NCI-H460 (cell line): ENCODE measurements around the gene RIT2. TPM values are rescaled to one million over a fixed set of nuclear protein-coding genes. Genes with fewer than 3 reads are reported as not detected.

ENCODE experiments used
- DNase-seq: peaks from one replicate; pipeline ENCODE4 v3.0.0-alpha.2; 2016; ENCODE audit warnings: low read depth; ENCODE audit errors: extremely low read depth
- total RNA-seq: library from RNA; depleted of rRNA; stranded (reverse); fragments of >200 nt; shearing (Covaris generic); gene quantifications from 2 replicates; pipeline ENCODE4 v1.2.3, GENCODE V29; 2014

RIT2 gene
- total RNA-seq, 1 experiment from 2014 or later = not detected

DNA sequence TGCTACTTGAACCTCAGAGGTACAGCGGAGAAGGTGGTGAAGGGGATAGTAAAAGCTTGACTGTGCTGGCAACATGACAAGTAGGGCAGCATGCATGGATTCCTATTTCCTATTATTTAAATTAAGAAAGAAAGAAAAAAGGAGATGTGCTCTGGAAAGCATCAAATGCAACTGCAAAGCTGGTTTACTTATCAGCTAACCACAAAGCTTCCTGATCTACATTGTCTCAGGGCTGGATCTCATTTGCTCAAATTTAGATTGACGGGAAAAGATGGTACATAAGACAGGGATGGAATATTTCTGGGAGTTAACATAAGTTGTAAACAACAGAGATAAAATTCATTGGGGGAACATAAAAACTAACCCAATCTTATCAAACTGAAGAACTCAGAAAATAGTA is 178.0 kb downstream of the RIT2 start:
- DNase-seq = no peak

DNA sequence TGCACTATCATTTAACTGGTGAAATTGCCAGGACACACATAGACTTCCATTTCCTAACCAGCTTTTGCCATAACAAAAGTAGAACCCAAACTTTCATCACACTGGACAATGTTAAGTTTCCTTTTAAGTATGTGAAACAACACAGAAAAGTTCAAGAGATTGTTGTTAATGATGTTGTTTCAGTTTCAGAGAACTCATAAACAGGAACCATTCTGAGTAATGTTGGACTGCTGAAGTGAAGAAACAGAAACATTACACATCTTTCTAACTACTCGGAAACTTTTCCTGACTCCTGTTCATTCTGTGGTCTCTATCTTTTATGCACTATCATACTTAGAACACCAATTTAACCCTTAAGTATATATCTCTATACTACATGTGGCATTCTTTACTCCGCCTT is 179.2 kb downstream of the RIT2 start:
- no peak for DNase-seq

DNA sequence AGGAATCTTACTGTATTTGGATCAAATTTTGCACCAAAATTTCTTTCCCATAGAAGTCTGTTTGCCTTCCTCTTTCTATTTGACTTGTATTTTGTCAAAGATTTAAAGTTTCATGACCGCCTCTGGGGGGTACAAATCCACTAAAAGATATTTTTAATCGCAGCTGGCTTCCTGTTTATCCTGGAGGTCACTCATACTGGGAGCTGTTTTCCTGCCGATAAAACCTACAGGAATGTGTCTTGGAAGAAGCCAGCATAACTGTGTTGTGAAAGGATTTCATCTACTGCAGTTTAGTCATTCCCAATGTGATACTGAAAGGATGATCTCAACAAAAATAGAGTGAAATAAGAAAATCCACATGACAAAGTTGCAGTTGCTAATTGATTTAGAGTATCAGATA is 184.0 kb downstream of the RIT2 start:
- DNase-seq = no peak

DNA sequence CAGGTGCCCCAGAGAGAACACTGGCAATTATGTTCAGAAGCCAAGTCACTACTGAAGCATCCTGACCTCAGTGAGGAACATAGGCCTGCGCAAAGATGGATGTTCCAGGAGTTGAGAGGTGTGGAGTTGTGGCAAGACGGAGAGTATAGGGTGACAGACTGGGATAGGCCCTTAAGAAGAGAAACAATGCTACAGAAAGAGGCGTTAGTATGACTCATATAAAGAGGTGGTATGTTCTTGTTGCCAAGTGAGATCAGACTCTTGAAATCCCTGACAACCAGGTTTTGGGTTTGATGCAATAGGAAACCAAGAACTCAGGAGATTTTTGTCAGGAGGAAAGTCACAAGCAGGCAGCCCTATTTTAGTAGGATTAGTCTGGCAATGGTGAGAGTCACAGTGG is 185.6 kb downstream of the RIT2 start:
- no peak for DNase-seq

DNA sequence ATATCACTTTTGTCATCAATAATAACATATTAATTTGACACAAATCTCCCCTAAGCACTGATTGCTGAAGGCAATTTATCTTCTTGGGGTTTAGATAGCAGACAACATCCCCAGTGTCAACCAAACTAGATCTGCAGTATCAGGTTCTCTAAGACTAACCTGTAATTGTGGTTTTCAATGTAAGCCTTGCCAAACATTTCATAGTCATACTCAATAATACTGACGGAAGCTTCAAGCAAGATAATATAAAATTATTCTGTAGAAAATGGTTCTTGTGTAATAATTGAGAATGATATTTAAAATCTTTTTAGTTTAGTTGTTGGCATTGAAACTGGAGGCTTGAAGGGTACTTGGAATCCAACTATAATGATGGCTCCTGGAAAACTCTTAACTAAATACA is 186.3 kb downstream of the RIT2 start:
- no peak for DNase-seq

DNA sequence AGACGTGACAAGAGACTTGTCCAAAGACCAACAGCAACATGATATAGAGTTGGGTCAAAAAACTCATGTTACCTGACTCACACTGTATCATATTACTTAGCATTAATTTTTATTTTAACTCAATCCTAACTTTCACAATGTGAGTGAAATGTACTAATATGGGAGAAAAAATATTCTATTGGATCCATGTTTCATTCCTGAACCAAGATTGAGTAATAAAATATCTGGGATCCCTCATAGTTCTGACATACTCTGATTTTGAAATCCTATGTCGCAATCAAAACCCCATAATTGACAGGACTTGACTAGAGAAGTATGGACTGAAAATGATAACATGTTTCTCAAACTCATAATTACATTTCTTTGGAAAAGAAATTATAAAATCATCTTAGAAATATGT is 190.4 kb downstream of the RIT2 start:
- no peak for DNase-seq

DNA sequence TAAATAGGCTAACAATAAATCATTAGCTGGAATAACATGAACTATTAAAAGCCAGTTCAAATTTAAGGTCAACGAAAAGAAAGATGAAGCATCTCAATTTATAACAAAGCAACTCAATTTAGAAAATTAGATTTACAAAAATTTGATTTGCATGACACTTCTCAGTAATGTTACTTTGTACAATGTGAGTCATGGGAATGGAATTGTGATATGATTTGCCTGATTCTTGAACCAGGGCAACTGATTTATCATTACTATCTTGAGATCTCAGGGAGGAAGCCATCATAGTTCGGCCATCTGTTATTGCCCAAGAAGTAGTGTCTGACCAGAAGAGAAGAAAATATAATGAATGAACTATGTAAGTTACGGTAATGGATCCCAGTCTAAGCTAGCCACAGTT is 193.1 kb downstream of the RIT2 start:
- DNase-seq = no peak

DNA sequence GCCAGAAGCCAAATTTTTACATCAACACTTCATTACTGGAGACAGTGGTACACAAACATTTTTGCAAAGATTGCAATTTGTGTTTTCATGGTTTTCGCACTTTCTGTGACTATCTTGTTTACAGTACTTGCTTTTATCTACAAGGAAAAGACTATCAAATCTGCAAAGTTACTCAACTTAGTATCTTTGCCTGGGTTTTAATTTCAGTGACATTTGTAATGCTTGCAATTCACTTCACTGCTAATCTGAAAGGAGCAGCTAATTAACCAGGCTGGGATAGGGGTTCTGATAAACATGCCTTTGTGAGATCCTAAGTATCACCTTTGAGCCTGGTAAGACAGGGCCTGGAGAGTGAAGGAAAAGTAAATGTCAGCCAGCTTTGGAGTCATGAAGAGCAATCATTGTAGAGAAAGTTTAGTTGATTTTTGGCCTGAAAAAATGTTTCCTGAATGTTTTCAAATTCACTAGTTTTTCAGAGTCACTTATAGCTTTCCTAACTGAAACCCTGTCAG is 194.2 kb downstream of the RIT2 start:
- no peak for DNase-seq

DNA sequence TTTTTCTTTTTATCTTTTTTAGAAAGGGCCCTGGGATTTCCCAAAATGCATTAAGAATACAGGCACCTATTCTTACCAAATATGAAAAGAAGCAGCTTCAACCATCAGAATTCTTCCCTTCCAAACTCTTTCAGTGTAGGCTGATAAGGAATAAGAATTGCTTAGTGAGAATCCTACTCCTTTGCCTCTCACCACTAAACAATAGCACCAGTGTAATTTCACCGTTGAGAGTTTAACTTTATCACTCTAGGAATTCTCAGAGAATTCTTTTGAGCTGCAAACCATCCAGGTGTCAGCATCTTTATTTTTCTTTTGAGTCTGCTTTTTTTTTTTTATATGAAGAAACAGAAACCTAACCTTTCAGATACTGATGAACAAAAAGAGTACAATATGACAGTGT is 194.9 kb downstream of the RIT2 start:
- DNase-seq = no peak

DNA sequence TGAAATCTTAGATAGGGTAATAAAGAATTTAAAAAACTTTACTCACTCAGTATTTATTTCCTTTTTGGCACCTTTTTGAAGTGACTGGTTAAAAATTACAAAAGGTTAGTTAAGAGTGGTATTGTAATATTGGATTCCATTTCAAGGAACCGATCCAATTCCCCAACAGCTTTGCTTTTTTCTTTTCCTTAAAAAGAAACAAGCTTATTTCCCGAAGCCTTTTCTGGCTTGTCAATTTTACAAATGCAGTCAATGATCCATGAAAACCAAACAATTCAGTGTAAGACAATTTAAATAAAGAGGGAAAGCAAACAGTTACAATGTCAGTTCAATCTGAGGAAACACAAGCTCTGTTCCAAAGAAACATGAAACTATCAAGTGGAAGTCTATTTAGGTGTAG is 200.2 kb downstream of the RIT2 start:
- no peak for DNase-seq

DNA sequence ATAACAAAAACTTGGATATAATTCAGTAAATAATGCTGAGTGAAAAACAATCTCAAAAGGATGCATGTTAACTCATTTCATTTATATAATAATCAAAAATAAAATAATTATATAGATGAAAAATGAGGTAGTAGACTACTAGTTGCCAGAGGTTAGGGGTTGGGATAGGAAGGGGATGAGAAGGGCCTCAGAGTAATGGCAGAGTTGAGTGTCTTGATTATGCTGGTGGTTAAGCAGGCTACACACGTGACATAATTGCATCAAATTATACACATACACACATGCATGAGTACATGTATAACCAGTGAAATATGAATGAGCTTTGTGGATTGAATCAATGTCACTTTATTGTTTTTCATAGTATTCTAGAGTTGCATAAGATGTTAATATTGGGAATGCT is 201.0 kb downstream of the RIT2 start:
- DNase-seq = no peak

DNA sequence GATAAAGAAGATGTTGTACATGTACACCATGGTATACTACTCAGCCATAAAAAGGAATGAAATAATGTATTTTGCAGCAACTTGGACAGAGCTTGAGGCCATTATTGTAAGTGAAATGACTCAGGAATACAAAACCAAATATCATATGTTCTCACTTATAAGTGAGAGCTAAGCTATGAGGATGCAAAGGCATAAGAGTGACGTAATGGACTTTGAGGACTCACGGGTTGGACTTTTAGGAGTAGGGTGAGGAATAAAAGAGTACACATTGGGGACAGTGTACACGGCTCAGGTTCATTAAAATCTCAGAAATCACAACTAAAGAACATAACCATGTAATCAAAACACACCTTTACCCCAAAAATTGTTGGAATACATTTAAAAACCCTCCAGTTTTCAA is 206.4 kb downstream of the RIT2 start:
- DNase-seq = no peak

DNA sequence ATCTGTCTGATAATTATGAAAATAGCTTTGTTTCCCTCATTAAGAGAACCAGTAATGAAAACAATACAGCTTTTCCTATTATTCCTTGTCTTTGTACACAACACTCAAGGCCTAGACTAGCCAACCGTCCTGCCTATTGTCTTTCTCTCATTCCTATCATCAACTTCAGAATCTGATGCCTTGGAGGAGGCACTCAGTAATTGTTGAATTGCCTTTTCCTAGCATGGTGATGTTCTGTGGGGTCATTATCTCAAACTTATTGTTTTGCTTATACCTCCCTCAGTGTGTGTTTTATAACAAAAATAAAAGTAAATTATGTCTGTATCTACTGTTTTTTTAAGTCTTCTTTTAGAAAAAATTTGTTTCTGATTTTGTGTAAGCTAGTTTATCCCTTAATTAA is 208.7 kb downstream of the RIT2 start:
- DNase-seq = no peak

DNA sequence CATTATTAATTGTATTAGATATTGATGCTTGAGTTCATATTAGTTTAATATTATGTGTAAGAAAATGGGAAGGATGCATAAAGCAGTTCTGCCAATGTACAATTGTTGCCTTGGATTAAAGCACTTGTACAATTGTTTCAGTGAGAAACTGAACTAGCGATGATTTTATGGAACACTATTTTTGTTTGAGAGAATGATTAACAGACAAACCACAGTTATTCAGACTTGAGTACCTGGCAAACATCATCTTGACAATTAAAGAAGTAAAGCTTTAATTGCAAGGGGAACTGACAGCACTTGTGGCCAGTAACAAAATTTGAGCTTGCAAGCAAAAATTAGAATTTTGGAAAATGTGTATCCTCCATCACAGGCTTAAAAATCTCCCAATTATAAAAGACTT is 214.3 kb downstream of the RIT2 start:
- no peak for DNase-seq

DNA sequence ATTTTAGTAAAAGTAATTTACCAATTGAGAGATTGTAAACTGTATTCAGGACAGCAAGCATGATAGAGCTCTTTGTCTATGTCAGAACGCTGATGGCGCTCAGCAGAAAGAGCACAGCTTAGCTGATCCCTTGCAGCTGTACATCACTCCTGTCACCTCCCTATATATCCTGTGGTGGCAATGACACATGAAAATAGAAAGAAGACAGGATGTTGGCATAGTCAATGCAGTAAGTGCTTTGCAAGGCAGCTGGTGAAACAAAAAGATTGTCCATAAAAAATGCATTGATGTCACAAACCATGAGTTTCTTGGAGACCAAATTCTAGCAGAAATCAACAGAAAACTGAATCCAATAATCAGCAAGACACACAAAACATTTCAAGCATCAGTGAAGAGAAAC is 221.5 kb downstream of the RIT2 start:
- no peak for DNase-seq

DNA sequence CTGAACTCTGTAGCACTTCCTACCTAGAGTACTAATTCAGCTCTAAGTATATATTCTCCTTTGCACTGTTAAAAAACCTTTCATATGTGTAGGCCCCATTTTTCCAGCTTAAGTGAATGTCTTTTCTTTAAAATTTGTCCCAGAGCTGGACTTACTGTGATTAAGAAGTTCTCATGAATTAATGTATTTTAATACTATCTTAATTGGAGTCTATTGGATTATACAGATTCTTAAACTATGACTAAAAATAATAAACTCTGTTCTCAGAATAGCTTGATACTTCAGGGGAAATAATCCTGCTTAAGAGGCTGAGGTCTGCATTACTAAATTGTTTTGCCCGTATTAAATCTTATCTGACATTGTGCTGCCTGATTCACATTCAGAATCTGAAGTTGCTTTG is 223.3 kb downstream of the RIT2 start:
- DNase-seq = no peak

DNA sequence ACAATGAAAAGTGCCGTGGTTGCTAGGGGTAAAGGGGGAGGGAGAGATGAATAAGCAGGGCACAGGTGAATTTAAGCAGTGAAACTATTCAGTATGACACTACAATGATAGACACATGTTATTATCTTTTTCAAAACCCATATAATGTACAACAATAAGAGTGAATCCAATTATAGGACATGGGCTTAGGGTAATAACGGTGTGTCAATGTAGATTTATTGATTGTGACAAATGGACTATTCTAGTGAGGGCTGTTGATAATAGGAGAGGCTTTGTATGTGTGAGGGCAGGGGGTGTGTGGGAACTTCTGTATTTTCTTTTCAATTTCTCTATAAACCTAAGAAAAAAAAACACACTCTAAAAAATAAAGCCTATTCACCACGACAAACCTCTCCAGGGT is 223.8 kb downstream of the RIT2 start:
- DNase-seq = no peak

DNA sequence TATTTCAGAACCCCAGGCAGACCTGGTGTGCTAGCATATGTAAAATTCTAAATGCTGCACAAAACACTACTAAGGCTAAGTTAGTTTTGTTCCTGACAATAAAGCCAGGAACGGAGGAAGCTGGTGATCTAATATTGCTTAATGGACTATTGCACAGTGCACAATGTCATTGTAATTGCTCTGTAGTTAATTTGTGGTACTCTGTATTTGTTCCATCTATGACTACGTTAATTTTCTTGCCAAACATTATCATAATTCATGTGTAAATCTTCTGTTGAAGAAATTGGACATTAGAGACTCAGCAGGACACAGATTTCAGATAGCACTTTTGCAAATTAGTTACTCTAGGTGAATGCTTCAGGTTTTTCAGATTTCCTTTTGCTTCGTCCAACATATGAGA is 232.3 kb downstream of the RIT2 start:
- no peak for DNase-seq

DNA sequence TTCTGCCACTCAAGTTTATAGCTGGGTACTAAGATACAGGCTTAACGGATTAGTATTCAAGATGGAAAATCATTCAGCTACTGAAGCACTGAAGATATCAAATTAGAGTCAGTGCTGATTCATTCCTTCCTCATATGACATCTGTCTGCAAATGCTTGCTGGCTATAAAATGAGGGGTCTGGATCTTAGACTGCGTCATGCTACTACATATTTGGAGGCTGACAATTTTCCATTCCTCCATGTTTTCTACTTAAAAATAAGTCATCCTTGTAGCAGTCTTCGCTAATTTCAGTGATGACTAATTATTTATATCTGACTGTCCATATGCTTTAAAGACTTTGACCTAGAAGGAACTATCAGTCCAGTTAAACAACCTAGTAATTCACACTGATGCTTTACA is 233.4 kb downstream of the RIT2 start:
- no peak for DNase-seq

DNA sequence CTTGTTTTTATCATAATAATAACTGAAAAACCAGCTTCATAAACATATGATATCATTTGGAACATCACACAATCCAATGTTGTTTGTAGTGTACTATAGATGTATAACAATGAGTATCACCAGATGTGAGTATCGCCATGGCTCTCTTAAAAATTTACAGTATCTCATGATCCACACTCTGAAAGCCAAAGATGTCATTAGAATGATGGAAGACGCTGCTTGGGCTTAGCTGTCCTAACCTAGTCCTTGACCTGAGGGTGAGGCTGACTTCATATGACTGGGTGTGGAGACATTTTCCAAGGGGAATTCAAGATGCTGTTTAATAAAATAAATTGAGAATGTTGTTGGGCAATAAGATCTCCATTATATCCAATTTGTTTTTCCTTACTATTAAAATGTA is 242.6 kb downstream of the RIT2 start:
- no peak for DNase-seq

DNA sequence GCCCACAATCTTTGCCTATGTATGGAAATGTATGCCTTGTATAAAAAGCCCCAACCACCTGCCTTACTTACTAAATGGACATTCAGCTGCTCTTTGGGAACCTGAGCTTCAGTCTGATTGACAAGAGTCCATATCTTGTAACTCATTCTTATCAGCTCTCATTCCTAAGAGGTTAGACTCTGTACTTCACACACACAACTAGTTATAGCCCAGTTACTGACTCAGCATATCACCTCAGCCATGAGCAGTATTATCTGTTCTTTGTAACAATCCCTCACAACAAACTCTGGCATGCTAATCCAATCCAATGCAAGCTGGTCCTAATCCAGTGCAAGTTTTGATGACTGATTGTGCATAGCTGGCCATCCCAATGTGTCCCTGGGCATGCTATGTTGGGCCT is 250.6 kb downstream of the RIT2 start:
- no peak for DNase-seq

DNA sequence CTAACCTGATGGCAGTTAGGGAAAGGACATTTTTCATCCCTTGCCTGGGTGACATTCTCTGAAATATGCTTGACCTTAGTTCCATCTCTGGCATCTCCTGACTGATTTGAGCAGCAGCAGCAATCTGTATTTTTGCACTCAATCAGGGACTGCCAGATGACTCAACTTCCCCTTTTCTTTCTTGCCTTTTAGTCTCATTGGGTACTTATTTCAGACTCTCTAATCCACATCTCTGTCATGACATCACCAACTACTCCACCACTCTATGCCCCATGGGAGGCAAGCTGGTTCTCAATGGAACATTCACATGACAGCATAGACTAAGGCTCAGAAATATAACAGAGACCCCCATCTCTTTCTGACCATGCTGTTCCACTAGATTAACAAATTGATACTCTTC is 254.2 kb downstream of the RIT2 start:
- DNase-seq = no peak

DNA sequence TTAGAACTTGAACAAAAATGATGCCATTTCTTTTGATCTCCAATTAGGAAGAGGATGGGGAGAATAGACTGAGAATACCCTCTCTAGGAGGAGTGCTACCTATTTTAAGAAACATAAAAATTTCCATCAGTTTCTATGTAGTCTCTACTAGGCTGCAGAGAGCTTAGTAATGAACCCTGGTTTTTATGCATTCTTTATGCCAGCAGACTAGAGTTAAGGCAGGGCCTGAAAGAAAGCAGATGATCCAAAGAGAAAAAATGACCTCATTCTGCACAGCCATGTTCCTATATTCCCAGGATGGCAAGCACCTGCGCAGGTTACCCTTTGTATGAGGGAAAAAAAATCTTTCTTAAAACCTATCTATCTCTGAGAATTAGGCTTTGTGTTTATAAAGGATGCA is 254.9 kb downstream of the RIT2 start:
- DNase-seq = no peak

DNA sequence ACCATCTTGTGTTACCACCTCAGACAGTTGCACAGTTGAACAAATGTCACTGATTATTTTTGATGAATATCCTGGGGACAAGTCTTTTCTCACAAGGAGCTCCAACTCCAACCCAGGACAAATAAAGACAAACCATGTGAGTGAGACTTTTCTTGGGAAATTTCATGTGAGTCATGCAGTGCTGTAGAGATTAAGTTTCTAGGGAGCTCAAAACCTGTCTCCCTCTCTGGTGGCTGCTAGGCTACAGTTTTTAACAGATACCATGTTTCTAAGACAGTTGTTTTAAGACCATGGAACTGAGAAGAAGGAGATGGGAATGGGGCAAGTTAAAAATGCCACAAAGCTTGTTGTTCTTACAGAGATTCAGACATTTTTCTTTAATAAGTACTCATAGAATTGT is 255.5 kb downstream of the RIT2 start:
- DNase-seq = no peak
